ENCODE data around the gene MARF1. TPM values are rescaled to one million over a fixed set of nuclear protein-coding genes. Genes with fewer than 3 reads are reported as not detected.

Gene MARF1
- total and polyA plus RNA-seq, 9 of the 15 experiments (the other 6 are each of a cell fraction or from before 2014, with no cell fraction given), result 4.7 to 33.2 (median 11.7) TPM

DNA sequence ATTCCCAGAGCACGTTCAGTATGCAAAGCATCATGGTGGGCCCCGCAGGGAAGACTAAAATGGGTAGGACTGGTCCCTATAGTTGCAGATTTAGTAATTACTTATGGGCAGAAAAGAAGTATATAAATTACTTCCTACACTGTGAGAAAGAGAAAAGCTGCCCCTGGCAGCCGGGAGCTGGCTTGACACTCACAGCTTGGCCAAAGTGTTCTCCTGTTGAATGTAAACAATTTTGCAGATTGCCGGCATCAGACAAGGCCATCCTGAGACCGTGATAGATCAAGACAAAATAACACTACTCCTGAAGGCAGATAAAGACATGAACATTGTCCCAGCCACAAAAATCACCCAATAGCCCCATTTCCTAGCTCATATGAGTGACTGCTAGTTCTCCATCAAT lies 98.5 kb downstream of the MARF1 start:
- intact Hi-C loops (cut with micrococcal nuclease) (no loop called here), in situ Hi-C loops (cut with MboI) (no loop called here)
- no peaks in the 10 kb centered on the region for H4K20me1 ChIP-seq (replicated peaks; ENCODE audit: control insufficient read depth, insufficient read depth, low read length)
- ChIA-PET CTCF (ENCODE audit: low intra/inter-chr PET ratio) (no interaction called here), POLR2A (interaction anchor here (0.6 kb wide), 1 partner anchor 61 kb away, joined by 3 read pairs; no protein-coding TSS in a partner anchor)
- H3K4me2 ChIP-seq (ENCODE audit: insufficient read depth, low read length), result no peak overlapping the region
- H3K36me3 ChIP-seq (ENCODE audit: control insufficient read depth, insufficient read depth, low read length), result no peaks in the 10 kb centered on the region
- DNase-seq (ENCODE audit: extremely low read depth in 1 of 4, low spot score in 3 of 4), result no peak
- no peak overlapping the region for H3K4me3 ChIP-seq
- H3K27me3 ChIP-seq (ENCODE audit: control insufficient read depth in 2 of 2, insufficient read depth in 2 of 2, low read length in 2 of 2), result no peaks in the 10 kb centered on the region
- H3K9me1 ChIP-seq (ENCODE audit: control insufficient read depth, insufficient read depth, low read length), result no peaks in the 10 kb centered on the region
- no peaks in the 10 kb centered on the region for H3K79me2 ChIP-seq (ENCODE audit: control insufficient read depth, insufficient read depth, low read length)
- BruUV-seq (replicated peaks), result no TSS peak
- H3K4me1 ChIP-seq (replicated peaks in 1 of 2; ENCODE audit: control insufficient read depth in 2 of 2, insufficient read depth in 2 of 2, low read length in 2 of 2), result peaks cover 16 to 17% of the 10 kb centered on the region in 2 experiments
- WGBS (ENCODE audit: insufficient coverage, low coverage, missing lambda C conversion rate), result 48% methylated on average over 5 of the region's 5 CpGs
- H3K9me3 ChIP-seq (replicated peaks; ENCODE audit: control insufficient read depth, insufficient read depth, low read depth, low read length), result peaks cover 7% of the 10 kb centered on the region; the same call in 1 of the 2 replicates
- no peak for ATAC-seq
- no peak overlapping the region for H2AFZ ChIP-seq (ENCODE audit: low read depth, low read length)
- no peak for FAIRE-seq
- H3K27ac ChIP-seq (ENCODE audit: extremely low read depth, low read depth, low read length), result no peak overlapping the region
- no peak overlapping the region for H3K9ac ChIP-seq (ENCODE audit: insufficient read depth in 1 of 2, low read depth in 2 of 2, low read length in 2 of 2)
- TF ChIP-seq MBD2 (IDR thresholded peaks at IDR 0.05; ENCODE audit: borderline replicate concordance, low read depth), result no peak
- no peak for TF ChIP-seq CCAR2 (IDR thresholded peaks at IDR 0.05; ENCODE audit: low read depth, low read length)
- TF ChIP-seq EP300 (IDR thresholded peaks at IDR 0.05; ENCODE audit: low read length), result no peak
- TF ChIP-seq, protein P1, sequence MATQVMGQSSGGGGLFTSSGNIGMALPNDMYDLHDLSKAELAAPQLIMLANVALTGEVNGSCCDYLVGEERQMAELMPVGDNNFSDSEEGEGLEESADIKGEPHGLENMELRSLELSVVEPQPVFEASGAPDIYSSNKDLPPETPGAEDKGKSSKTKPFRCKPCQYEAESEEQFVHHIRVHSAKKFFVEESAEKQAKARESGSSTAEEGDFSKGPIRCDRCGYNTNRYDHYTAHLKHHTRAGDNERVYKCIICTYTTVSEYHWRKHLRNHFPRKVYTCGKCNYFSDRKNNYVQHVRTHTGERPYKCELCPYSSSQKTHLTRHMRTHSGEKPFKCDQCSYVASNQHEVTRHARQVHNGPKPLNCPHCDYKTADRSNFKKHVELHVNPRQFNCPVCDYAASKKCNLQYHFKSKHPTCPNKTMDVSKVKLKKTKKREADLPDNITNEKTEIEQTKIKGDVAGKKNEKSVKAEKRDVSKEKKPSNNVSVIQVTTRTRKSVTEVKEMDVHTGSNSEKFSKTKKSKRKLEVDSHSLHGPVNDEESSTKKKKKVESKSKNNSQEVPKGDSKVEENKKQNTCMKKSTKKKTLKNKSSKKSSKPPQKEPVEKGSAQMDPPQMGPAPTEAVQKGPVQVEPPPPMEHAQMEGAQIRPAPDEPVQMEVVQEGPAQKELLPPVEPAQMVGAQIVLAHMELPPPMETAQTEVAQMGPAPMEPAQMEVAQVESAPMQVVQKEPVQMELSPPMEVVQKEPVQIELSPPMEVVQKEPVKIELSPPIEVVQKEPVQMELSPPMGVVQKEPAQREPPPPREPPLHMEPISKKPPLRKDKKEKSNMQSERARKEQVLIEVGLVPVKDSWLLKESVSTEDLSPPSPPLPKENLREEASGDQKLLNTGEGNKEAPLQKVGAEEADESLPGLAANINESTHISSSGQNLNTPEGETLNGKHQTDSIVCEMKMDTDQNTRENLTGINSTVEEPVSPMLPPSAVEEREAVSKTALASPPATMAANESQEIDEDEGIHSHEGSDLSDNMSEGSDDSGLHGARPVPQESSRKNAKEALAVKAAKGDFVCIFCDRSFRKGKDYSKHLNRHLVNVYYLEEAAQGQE (IDR thresholded peaks at IDR 0.05; ENCODE audit: borderline replicate concordance), result no peak
- TF ChIP-seq, protein P1 (CRISPR knock-in tag; IDR thresholded peaks at IDR 0.05; ENCODE audit: low read depth), result no peak
- no peak for TF ChIP-seq ZNF12 (CRISPR knock-in tag; IDR thresholded peaks at IDR 0.05)
- TF ChIP-seq ETV1 (tag; conservative IDR thresholded peaks at IDR 0.05; ENCODE audit: low read depth), result no peak
- no peak for TF ChIP-seq ZNF165 (CRISPR knock-in tag; IDR thresholded peaks at IDR 0.05; ENCODE audit: borderline replicate concordance)
- no peak for TF ChIP-seq ZNF511 (CRISPR knock-in tag; IDR thresholded peaks at IDR 0.05)
- no peak for TF ChIP-seq HMG20A (CRISPR knock-in tag; conservative IDR thresholded peaks at IDR 0.05)
- no peak for TF ChIP-seq CBX1 (IDR thresholded peaks at IDR 0.05; ENCODE audit: low read depth)
- TF ChIP-seq ZNF253 (CRISPR knock-in tag; conservative IDR thresholded peaks at IDR 0.05), result no peak
- no peak for TF ChIP-seq TAL1 (IDR thresholded peaks at IDR 0.05)
- TF ChIP-seq SIN3A (IDR thresholded peaks at IDR 0.05; ENCODE audit: borderline replicate concordance in 2 of 2, control insufficient read depth in 1 of 2, low read depth in 2 of 2, low read length in 2 of 2), result no peak
- no peak for TF ChIP-seq THRAP3 (IDR thresholded peaks at IDR 0.05; ENCODE audit: borderline replicate concordance)
- no peak for TF ChIP-seq TCF15 (CRISPR knock-in tag; IDR thresholded peaks at IDR 0.05)
